ENCODE results near the gene CYP1B1.
A peak's percentile ranks its signal among the peaks of the same experiment; 100 is the strongest.
"Not testable (repeated sequence)": the region's sequence is repeated elsewhere in the genome, so short reads cannot be mapped to it uniquely, and the experiment has no call there.

CYP1B1 gene

DNA sequence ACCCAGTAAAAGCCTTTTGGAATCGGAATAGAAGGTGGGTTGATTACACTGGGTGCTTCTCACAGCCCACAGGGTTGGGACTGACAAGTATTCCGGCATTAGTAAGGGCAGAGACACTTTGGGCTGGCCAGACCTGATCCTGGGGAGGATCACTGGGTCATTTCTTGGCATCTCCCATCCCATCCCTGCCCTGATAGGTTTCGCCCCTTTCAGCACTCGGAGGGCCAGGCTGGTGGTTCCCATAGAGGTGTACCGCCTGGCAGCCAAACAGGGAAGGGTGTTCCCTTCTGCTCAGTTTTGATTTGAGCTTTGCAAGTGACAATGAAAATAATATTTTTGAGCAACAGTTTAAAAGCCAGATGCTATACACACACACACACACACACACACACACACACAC lies 37.3 kb downstream of the CYP1B1 start:
- Mint-ChIP-seq H3K36me3 (ENCODE audit: low read depth) (no peaks in the 10 kb centered on the region), H3K27me3 (peaks cover 65% of the 10 kb centered on the region), H3K4me1 (ENCODE audit: low read depth) (peaks cover 22% of the 10 kb centered on the region), H3K9me3 (peaks cover 2% of the 10 kb centered on the region), H3K4me3 (peak overlapping the region; percentile 73), H3K27ac (peak overlapping the region; percentile 89)
- no peak for DNase-seq

DNA sequence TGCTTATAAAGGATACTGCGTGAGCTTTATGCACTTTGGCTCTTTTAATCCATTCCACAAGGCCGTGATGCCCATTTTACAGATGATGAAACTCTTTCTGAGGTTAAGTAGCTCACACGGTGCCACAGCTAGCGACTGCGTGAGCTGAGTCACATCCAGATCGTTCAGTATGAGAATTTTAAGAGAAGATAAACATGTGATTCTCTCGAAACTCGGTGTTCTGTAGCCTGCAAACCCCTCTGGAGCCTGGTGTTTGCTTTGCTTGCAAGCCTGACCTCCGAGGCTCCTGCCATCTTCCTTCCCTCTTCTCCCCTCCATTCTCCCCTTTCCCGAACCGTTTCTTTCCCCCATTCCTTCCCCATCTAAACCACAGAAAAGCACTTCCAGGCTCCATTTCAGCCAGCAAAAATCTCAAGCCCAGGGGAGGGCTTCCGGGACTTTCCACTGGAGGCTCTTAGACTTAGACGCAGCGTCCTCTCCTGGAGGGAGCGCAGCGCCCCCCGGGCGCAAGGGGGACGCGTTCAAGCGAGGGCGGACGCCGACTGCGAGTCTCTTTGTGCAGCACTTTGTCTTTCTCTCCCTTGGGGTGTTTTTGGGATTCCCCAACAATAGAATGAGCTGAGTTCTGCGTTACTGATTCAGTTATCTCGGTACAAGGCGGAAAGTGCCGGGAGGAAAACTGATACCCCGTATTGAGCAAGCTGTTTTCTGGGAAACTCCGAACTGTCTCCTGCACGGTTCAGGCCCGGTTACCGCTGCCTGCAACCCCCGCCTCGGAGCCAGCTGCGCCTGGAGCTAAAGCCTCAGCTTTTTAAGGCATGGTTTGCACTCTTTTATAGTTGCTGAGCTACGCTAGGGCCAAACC lies 38.0 kb downstream of the CYP1B1 start:
- peak; percentile 48 for DNase-seq
- H3K27me3 Mint-ChIP-seq: peaks cover 67% of the 10 kb centered on the region
- H3K4me1 Mint-ChIP-seq (ENCODE audit: low read depth): peaks cover 23% of the 10 kb centered on the region
- peak overlapping the region; percentile 73 for H3K4me3 Mint-ChIP-seq
- peaks cover 2% of the 10 kb centered on the region for H3K9me3 Mint-ChIP-seq
- H3K36me3 Mint-ChIP-seq (ENCODE audit: low read depth): no peaks in the 10 kb centered on the region
- peak overlapping the region; percentile 89 for H3K27ac Mint-ChIP-seq

DNA sequence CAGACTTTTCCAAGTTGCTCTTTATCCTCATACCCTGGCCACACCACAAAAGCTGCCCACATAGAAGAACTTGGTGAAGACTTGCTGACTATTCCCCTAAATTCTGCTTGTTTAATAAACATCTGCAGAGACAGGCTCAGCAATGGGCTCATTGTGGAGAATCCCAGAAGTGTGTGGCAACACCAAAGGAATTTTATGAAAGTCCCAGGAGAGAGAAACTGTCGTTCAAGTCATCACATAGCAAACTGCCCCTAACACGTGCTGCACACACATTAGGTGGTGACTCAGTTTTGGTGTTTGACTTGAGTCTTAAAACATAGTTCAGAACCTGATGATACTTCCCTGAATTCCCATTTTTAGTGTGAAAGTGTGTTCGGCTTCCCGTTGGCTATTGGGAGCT lies 38.6 kb downstream of the CYP1B1 start:
- Mint-ChIP-seq H3K9me3 (no peaks in the 10 kb centered on the region), H3K4me3 (no peak overlapping the region), H3K36me3 (ENCODE audit: low read depth) (no peaks in the 10 kb centered on the region), H3K4me1 (ENCODE audit: low read depth) (peaks cover 25% of the 10 kb centered on the region), H3K27me3 (peaks cover 65% of the 10 kb centered on the region), H3K27ac (peak overlapping the region; percentile 89)
- no peak for DNase-seq

DNA sequence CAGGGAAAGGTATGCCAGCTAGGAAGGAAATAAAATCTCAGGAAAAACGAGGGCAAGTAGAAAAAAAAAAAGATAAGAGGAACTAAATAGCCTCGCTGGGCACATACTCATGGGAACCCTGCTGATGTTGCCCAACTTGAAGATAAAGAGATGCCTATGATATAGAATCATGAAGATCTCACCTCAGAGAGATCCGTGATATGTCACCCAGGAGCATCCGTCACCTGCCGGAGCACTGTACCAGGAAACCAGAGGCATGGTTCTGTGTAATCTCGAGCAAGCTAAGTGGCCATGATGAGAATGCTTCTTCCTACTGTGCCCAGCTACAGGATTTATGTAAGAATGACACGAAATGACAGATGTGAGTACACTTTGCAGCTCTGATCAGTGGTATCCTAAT lies 40.0 kb downstream of the CYP1B1 start:
- Mint-ChIP-seq H3K4me1 (ENCODE audit: low read depth) (peaks cover 25% of the 10 kb centered on the region), H3K36me3 (ENCODE audit: low read depth) (no peaks in the 10 kb centered on the region), H3K9me3 (no peaks in the 10 kb centered on the region), H3K4me3 (no peak overlapping the region), H3K27ac (no peak overlapping the region), H3K27me3 (peaks cover 71% of the 10 kb centered on the region)
- no peak for DNase-seq

DNA sequence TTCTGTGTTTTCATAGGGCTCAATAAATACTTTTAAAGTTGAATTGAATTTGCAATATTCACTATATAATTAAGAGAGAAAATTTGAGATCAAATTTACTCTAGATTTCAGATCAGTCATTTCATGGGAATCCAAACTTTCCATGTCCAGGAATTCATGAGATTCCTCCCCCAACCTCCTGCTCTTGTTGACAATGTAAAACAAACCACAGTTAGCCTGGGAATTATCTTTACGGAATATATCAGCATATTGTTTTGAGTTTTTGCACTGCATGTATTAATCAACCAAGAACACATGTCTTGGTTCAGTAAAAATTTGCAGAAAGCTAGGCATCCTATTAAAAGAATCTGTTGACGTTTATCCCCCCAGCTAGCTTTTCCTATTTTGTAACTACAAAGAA lies 42.3 kb downstream of the CYP1B1 start:
- Mint-ChIP-seq H3K9me3 (no peaks in the 10 kb centered on the region), H3K27ac (no peak overlapping the region), H3K36me3 (ENCODE audit: low read depth) (no peaks in the 10 kb centered on the region), H3K4me1 (ENCODE audit: low read depth) (peaks cover 24% of the 10 kb centered on the region), H3K4me3 (no peak overlapping the region), H3K27me3 (peaks cover 56% of the 10 kb centered on the region)
- DNase-seq: no peak

DNA sequence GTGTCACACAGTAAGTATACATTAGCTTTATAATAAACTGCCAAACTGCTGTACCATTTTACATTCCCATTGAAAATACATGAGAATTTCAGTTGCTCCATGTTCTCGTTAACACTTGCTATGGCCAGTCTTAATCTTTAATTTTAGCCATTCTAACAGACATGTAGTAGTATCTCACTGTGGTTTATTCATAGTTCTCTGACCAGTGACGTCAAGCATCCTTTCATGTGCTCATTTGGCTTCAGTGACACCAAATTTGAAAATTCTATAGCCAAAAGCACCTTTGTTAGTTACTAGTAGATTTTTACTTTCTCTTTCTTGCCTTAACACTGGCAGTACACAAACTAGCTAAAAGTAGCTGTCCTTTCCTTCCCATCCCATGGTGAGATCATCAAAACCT lies 43.0 kb downstream of the CYP1B1 start:
- no peaks in the 10 kb centered on the region for H3K9me3 Mint-ChIP-seq
- no peak overlapping the region for H3K27ac Mint-ChIP-seq
- H3K27me3 Mint-ChIP-seq: peaks cover 53% of the 10 kb centered on the region
- peaks cover 17% of the 10 kb centered on the region for H3K4me1 Mint-ChIP-seq (ENCODE audit: low read depth)
- DNase-seq: no peak
- no peak overlapping the region for H3K4me3 Mint-ChIP-seq
- H3K36me3 Mint-ChIP-seq (ENCODE audit: low read depth): no peaks in the 10 kb centered on the region

DNA sequence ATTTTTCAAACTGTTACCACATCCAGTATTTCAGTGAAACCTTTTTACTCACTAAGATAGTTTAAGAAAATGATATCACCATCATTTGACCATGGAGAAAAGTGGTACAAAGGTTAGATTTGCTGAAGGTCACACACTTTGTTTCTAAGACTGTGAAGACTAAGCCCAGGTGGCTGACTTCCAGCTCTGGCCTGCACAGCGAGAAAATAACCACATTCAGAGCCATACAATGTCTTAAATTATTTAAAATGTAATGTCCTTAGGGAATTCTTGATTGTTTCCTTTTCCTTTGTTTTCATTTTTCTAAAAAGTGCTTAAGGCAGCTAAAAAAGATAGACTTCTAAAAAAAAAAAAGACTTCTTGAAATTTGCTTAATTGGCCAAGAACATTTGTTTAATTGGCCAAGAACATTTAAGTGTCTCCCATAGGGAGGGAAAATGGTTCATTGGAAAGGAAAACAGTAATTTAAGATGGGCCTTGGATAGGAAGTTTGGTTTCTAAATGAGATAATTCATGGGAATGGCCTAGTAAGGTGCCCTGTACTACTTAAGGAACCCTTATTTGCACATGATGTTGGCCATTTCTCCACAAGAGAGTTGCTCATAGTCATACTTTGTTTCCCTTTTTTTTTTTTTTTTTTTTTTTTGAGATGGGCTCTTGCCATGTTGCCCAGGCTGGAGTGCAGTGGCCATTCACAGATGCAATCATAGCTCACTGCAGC lies 45.2 kb downstream of the CYP1B1 start:
- H3K36me3 Mint-ChIP-seq (ENCODE audit: low read depth): no peaks in the 10 kb centered on the region
- no peaks in the 10 kb centered on the region for H3K9me3 Mint-ChIP-seq
- H3K4me3 Mint-ChIP-seq: no peak overlapping the region
- H3K27ac Mint-ChIP-seq: no peak overlapping the region
- H3K4me1 Mint-ChIP-seq (ENCODE audit: low read depth): peaks cover 3% of the 10 kb centered on the region
- DNase-seq: no peak
- peaks cover 36% of the 10 kb centered on the region for H3K27me3 Mint-ChIP-seq

DNA sequence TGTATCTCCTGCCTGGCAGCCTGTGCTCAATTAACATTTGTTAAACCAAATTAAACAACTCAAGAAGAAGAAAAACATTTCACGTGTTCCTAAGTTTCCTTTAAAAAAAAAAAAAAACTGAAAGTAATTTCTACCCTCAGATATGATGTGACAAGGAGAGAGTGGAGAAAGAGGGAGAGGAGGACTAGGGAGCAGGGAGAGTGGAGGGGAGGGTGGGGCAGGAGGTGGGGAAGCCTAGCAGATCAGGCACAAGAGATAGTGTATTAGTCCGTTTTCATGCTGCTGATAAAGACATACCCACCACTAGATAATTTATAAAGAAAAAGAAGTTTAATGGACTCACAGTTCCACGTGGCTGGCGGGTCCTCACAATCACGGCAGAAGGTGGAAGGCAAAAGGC lies 46.4 kb downstream of the CYP1B1 start:
- DNase-seq: no peak
- H3K9me3 Mint-ChIP-seq: no peaks in the 10 kb centered on the region
- no peaks in the 10 kb centered on the region for H3K36me3 Mint-ChIP-seq (ENCODE audit: low read depth)
- H3K27ac Mint-ChIP-seq: no peak overlapping the region
- no peak overlapping the region for H3K4me3 Mint-ChIP-seq
- peaks cover 33% of the 10 kb centered on the region for H3K27me3 Mint-ChIP-seq
- H3K4me1 Mint-ChIP-seq (ENCODE audit: low read depth): peaks cover 3% of the 10 kb centered on the region

DNA sequence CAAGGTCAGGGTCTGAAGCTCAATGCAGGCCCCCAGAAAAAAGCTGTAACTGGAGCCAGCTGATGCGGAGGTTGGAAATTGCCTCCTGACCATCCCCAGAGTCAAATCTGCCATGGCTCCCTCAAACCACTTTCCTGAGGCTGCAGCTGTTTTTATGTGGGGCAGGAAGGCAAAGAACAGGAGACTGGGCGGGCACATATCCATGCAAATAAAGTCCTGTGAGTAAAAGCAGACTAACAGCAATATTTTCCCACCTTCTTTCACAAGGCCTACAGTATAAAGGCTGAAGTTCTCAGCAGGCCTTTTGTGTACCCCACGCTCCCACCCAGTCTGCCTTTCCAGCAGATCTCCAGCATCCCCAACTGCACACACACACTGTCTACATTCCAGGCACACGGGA lies 47.1 kb downstream of the CYP1B1 start:
- Mint-ChIP-seq H3K36me3 (ENCODE audit: low read depth) (no peaks in the 10 kb centered on the region), H3K4me3 (no peak overlapping the region), H3K27ac (no peak overlapping the region), H3K9me3 (no peaks in the 10 kb centered on the region), H3K4me1 (ENCODE audit: low read depth) (peaks cover 3% of the 10 kb centered on the region), H3K27me3 (peaks cover 29% of the 10 kb centered on the region)
- no peak for DNase-seq

DNA sequence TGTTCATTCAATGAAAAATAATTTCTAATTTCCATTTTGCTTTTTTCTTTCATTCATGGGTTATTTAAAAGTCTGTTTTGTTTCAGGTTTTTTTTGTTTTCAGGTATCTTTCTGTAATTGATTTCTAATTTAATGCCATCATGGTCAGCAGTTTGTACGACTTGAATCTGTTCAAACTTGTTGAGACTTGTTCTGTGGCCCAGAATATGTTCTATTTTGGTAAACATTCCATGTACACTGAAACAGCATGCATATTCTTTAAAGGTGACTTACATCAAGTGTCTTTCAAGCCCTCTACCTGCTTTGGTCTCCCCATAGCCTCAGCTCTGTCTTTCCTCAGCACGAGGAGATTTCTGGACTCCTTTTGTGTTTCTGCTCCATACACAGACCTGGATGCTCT lies 49.1 kb downstream of the CYP1B1 start:
- Mint-ChIP-seq H3K36me3 (ENCODE audit: low read depth) (no peaks in the 10 kb centered on the region), H3K4me1 (ENCODE audit: low read depth) (no peaks in the 10 kb centered on the region), H3K4me3 (no peak overlapping the region), H3K27ac (no peak overlapping the region), H3K9me3 (no peaks in the 10 kb centered on the region), H3K27me3 (peaks cover 18% of the 10 kb centered on the region)
- DNase-seq: no peak

DNA sequence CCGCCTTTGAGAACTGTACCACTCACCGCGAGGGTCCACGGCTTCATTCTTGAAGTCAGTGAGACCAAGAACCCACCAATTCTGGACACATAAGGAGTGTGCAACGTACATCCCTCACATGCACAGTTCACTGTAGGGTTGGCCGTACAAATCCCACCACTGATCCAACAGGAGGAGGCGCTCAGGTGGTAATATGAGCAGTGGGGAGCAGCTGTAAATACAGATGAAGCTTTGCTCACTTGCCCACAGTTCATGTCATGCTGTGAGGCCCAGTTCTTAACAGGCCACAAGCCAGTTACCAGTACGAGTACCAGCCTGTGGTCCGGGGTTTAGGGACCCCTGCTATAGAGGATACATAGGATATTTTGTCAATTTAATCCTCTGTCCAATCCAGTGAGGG lies 54.4 kb downstream of the CYP1B1 start:
- H3K27ac Mint-ChIP-seq: no peak overlapping the region
- no peak for DNase-seq
- no peak overlapping the region for H3K4me3 Mint-ChIP-seq
- no peaks in the 10 kb centered on the region for H3K27me3 Mint-ChIP-seq
- no peaks in the 10 kb centered on the region for H3K9me3 Mint-ChIP-seq
- H3K36me3 Mint-ChIP-seq (ENCODE audit: low read depth): no peaks in the 10 kb centered on the region
- no peaks in the 10 kb centered on the region for H3K4me1 Mint-ChIP-seq (ENCODE audit: low read depth)

DNA sequence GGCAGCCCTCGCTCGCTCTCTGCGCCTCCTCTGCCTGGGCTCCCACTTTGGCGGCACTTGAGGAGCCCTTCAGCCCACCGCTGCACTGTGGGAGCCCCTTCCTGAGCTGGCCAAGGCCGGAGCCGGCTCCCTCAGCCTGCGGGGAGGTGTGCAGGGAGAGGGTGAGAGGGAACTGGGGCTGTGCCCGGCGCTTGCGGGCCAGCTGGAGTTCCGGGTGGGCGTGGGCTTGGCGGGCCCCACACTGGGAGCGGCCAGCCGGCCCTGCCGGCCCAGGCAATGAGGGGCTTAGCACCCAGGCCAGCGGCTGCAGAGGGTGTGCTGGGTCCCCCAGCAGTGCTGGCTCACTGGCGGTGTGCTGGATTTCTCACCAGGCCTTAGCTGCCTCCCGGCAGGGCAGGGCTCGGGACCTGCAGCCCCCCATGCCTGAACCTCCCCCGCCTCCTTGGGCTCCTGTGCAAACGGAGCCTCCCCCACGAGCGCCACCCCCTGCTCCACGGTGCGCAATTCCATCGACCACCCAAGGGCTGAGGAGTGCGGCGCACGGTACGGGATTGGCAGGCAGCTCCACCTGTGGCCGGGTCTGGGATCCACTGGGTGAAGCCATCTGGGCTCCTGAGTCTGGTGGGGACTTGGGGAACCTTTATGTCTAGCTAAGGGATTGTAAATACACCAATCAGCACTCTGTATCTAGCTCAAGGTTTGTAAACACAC lies 55.4 kb downstream of the CYP1B1 start:
- H3K4me3 Mint-ChIP-seq; H3K9me3 Mint-ChIP-seq; H3K27me3 Mint-ChIP-seq; H3K4me1 Mint-ChIP-seq (ENCODE audit: low read depth); H3K27ac Mint-ChIP-seq; DNase-seq; H3K36me3 Mint-ChIP-seq (ENCODE audit: low read depth): not testable (repeated sequence)

DNA sequence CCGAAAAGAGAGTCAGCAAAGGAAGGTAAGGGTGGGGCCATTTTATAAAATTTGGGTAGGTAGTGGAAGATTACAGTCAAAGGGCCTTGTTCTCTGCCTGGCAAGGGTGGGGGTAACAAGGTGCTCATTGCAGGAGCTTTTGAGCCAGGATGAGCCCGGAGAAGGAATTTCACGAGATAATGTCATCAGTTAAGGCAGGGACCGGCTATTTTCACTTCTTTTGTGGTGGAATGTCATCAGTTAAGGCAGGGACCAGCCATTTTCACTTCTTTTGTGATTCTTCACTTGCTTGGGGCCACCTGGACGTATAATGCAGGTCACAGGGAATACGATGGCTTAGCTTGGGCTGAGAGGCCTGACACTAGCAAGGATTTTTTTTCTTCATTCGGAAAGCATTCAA lies 58.1 kb downstream of the CYP1B1 start:
- no peaks in the 10 kb centered on the region for H3K27me3 Mint-ChIP-seq
- H3K9me3 Mint-ChIP-seq: no peaks in the 10 kb centered on the region
- no peaks in the 10 kb centered on the region for H3K4me1 Mint-ChIP-seq (ENCODE audit: low read depth)
- no peak overlapping the region for H3K27ac Mint-ChIP-seq
- no peak overlapping the region for H3K4me3 Mint-ChIP-seq
- no peak for DNase-seq
- H3K36me3 Mint-ChIP-seq (ENCODE audit: low read depth): no peaks in the 10 kb centered on the region
